IPS-15b (cell line): ENCODE results near the gene SLC12A7.
"Not testable (repeated sequence)": the region's sequence is repeated elsewhere in the genome, so short reads cannot be mapped to it uniquely, and the experiment has no call there.

Experiments used
- H3K27me3 ChIP-seq: one replicate; pipeline ENCODE4 v1.6.1; 2013; ENCODE audit warnings: low read length; ENCODE audit not compliant: control insufficient read depth, insufficient read depth
- H3K36me3 ChIP-seq: one replicate; pipeline ENCODE4 v1.6.1; 2013; ENCODE audit warnings: low read length; ENCODE audit not compliant: control insufficient read depth, insufficient read depth
- H3K4me1 ChIP-seq: one replicate; pipeline ENCODE4 v1.6.1; 2013; ENCODE audit warnings: mild to moderate bottlenecking, low read length; ENCODE audit not compliant: control insufficient read depth, insufficient read depth
- H3K4me3 ChIP-seq: one replicate; pipeline ENCODE4 v1.5.1; 2013; ENCODE audit warnings: low read depth, low read length
- H3K9ac ChIP-seq: one replicate; pipeline ENCODE4 v1.6.1; 2013; ENCODE audit warnings: low read depth, mild to moderate bottlenecking, low read length
- H3K9me3 ChIP-seq: one replicate; pipeline ENCODE4 v1.6.1; 2013; ENCODE audit warnings: mild to moderate bottlenecking, low read length; ENCODE audit not compliant: control insufficient read depth, insufficient read depth

Gene SLC12A7

GRCh38 chr5:1002836-1003235 is 109.0 kb downstream of the SLC12A7 start:
- H3K9me3 ChIP-seq: no peaks in the 10 kb centered on the region
- no peaks in the 10 kb centered on the region for H3K4me1 ChIP-seq
- no peaks in the 10 kb centered on the region for H3K36me3 ChIP-seq
- peaks cover 39% of the 10 kb centered on the region for H3K27me3 ChIP-seq
- no peak overlapping the region for H3K9ac ChIP-seq
- no peak overlapping the region for H3K4me3 ChIP-seq

GRCh38 chr5:1002271-1002546 is 109.7 kb downstream of the SLC12A7 start:
- H3K9me3 ChIP-seq: no peaks in the 10 kb centered on the region
- H3K27me3 ChIP-seq: peaks cover 34% of the 10 kb centered on the region
- H3K36me3 ChIP-seq: no peaks in the 10 kb centered on the region
- no peaks in the 10 kb centered on the region for H3K4me1 ChIP-seq
- no peak overlapping the region for H3K4me3 ChIP-seq
- H3K9ac ChIP-seq: no peak overlapping the region

- H3K4me1 ChIP-seq: no peaks in the 10 kb centered on the region
- no peaks in the 10 kb centered on the region for H3K36me3 ChIP-seq
- H3K27me3 ChIP-seq: peaks cover 29% of the 10 kb centered on the region
- no peak overlapping the region for H3K4me3 ChIP-seq
- no peaks in the 10 kb centered on the region for H3K9me3 ChIP-seq
- no peak overlapping the region for H3K9ac ChIP-seq
Observed at GRCh38 chr5:1001406-1002270, 110.2 kb downstream of the SLC12A7 start.

GRCh38 chr5:1000831-1001230 is 111.0 kb downstream of the SLC12A7 start:
- H3K9ac ChIP-seq, H3K4me1 ChIP-seq, H3K36me3 ChIP-seq, H3K4me3 ChIP-seq, H3K9me3 ChIP-seq: not testable (repeated sequence)
- peaks cover 21% of the 10 kb centered on the region for H3K27me3 ChIP-seq
